ENCODE measurements around the gene SCN10A.

The SCN10A gene

DNA sequence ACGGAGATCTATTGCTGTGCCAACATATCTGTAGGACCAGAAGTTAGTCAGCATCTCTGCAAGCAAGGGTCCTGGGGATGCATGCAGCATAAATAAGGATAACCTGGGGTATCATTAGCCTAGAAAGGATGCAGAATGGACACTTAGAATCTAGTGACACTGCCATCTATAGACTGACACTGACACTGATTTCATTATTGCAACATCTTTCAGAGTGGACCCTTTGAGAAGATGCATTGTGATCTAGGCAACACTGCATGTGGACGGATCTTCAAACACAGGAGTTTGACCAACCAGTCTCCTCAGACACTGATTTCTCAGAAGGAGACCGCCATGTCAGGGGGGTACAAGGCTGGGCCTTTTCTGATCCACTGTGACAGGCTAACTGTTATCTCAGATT, 52.4 kb downstream of the SCN10A start:
- DNase-seq = no peak

DNA sequence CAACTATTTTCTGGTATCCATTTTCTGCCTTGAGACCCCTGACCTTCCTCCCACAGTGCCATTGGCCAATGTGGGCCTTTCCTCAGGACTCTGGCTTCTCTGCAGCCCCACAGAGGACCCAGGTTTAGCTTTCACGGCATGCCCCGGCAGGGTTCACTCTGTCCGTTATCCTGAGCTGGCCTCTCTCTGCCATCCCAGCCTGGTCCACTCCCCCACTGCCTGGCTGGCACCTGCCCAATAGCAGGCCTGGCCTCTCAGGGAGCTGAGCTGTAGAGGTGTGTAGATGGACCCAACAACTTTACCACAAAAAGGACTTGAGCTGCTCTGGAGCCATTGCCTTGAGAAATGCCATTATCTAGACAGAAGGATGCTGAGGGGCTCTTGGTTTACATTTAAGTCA, 57.5 kb downstream of the SCN10A start:
- no peak for DNase-seq

DNA sequence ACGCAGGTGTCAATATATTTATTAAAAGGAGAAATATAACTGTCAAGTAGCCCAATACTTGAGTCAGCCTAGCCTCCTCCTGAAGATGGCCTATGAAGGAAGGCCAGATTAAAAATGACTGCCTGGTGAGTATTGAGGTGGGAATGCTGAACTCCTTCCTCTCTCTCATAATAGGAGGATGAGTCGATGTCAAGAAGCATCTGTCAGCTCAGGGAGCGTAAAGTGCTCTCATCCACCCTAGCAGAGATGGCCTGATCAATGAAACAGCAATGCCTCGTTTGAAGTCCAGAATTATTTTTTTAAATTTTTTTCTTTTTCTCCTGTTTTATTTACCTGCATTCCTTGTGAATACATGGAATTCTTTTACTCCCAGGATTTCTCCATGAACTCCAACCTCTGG, 58.3 kb downstream of the SCN10A start:
- no peak for DNase-seq

- no peak for DNase-seq
These were observed 59.1 kb downstream of the SCN10A start for GRCh38 chr3:38756892-38757291.

DNA sequence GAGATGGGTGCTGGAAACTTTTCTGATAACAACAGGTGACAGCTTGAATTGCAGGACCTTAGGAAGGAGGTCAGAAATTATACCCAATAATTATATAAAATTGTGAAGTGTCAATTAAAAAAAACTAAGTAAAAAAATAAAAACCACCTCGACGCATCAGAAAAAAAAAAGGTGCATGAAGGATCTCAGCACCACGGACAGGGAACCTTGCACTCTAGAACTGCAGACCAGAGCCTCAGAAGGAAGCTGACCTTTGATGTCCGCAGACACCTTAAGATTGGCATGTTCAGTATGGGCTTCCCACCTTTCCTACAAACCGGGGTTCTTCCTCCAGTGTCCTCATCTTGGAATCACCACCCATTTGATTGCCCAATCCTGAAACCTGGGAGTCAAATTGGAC, 60.9 kb downstream of the SCN10A start:
- DNase-seq = no peak

DNA sequence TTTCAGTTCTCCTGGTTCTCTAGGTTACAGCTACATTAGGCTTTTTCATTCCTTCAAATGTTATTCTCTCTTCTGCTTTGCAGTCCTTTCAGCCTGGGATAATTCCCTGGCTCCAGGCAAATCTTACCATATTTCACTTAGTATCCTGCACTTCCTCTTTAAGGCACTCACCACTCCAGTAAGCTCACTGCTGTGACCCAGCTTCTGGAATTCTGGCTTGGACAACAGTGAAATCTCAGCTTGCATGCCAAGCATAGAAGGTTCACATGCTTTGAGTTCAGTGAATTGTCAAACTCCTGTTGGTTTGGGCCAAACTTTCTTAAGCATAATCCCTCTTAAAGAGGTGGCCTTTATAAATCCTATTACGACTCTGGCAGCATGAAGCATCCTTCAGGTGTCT, 69.4 kb downstream of the SCN10A start:
- no peak for DNase-seq

GRCh38 chr3:38743043-38743442, 73.0 kb downstream of the SCN10A start:
- DNase-seq = no peak

DNA sequence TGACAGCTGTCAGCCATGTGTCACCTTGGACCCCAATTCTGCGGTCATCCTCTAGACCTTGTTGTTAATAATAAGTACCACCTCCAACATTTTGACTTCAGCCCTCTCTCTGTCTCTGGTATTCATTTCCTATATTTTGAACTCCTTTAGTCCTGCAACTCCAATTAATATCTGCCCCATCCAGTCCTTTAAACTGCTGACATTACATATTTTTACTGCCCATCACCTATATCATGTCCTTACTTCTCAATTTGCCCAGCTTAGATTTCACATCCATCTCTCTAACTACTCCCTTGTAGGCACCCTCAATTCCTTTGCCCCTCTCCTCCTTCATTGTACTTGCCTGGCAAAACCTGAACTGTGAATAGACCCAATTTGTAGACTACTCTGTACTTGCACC, 73.5 kb downstream of the SCN10A start:
- DNase-seq = no peak

GRCh38 chr3:38740537-38740936, 75.5 kb downstream of the SCN10A start:
- no peak for DNase-seq

DNA sequence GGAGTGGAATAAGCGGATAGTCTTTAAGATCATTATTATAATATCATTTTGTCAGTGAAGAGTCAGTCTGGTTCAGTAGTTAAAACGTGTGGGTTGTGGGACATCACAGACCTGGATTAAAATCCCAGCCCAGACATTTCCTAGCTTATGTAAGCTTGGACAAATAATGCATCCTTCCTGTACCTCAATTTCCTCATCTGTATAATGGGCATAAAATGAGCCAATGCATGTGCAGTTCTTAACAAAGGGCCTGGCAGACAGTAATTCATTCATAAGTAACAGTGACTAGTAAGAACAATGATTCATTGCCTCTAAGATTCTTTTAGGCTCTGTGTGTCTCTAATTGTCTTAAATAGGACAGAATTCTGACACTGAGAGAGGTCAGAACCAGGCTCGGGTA, 76.1 kb downstream of the SCN10A start:
- DNase-seq = no peak

- DNase-seq = no peak
These were observed 76.7 kb downstream of the SCN10A start for GRCh38 chr3:38739396-38739689.

DNA sequence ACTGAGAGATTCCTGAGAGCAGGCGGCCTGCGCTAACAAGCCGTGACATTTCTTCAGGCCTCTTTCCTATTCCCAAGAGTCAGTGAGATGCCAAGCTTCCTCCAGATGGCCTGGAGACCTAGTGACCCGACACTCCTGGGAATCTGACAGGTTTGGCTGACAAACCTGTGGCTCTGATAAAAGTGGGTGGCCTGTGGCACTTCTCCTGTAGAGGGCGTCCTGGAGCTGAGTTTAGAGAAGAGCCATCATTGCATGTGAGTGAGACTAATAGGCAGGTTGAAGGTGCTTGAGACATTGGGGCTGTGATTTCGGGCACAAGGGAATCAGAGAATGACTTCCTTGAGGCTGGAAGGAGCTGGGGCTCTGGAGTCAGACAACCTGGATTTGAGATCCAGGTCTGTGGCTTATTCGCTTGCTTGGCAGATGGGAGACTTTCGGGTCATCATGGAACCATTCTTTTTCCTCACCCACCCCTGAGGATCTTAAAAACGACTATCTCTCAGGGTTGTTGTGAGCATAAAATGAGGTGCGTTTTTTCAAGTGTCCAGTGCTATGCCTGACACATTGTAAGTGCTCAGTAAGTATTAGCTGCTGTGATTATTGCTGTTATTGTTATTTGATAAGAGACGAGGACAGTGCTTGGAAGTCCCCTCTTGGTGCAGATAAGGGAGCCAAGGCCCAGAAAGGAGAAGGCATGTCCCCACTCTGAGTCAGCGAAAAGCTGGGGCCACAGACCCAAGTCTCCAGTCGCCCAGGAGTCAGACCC, 77.2 kb downstream of the SCN10A start:
- DNase-seq = no peak

- no peak for DNase-seq
These were observed 84.5 kb downstream of the SCN10A start for GRCh38 chr3:38731522-38731921.

- no peak for DNase-seq
These were observed 85.7 kb downstream of the SCN10A start for GRCh38 chr3:38730281-38730680.

DNA sequence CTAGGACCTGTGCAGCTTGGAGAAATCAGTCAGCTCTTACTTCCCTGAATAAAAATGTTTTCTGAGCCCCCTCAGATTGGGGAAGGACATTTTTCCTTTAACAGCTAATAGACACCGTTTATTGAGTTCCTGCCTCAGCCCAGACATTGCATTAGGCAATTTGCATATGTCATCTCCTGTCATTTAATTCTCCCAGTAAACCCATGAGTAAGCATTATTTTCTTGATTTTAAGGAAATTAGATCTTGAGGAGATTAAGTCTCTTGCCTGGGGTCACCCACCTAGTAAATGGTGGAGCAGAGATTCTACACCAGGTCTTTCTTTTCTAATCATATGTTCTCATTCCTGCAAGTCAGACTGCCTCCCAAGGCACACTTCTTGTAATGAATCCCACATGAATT, 88.0 kb downstream of the SCN10A start:
- DNase-seq = no peak

DNA sequence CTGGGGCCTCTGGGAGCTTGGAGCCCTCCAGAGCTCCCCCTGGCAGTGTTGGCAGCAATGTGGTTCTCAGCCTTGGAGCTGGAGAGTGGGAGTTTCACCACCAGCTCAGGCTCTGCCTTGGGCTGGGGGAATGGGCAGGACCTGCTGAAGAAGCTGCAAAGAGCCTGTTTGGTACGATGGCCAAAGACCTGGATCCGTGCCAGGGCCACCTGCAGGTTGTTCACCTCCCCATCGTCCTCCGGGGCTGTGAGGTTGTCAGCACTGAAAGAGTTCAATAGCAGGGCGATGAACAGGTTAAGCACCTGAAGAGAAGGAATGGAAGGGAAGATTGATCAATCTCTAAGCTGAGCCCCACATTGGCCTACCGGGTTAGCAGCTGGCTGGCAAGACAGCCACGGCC, 89.3 kb downstream of the SCN10A start:
- no peak for DNase-seq

DNA sequence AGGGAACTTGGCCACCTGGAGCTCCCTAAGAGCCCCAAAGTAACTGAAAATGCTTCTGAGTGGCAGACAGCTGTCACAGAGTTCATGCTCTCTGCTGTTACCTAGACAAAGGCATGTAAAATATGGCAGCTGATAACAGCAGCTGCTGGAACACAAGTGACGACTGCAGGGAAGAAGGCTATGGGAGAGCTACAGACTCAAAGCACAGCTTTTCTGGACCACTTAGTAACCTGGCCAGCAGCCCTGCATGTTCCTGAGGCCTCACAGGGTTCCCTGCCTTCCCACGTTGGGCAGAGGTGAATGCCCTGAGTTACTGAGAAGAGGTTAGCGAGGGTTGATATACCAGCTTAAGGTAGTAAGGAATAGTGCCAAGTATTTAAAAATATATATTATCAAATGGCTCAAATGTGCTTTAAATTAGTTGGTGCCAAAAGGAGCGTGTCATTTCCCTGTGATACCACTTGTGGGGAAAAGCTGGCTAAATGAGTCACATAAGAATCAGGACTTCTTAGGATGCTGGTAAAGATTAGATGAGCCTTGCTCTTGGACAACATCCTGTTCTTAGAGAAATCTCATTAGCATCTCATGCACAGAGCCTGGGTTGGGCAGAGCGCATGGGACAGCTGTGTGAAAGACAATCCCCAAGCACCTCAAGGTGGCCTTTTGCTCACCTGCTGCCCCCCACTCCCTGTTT, 90.1 kb downstream of the SCN10A start:
- DNase-seq = no peak

DNA sequence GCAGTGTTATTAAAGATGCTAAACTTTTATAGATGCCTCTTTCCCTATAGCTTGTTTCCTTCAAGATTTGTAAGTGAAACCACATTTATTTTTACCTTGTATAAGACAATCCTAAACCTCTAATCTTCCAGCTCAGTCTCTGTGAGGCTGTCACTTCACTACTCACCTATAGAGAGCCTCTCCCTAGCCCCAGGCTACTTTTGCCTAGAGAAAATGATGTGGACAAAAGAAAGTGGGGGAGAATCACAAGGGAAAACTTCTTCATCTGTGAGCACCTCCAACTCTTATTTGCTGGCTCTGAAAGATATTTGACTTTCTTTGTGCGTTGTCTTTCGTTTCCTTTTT, 91.7 kb downstream of the SCN10A start:
- DNase-seq = no peak

DNA sequence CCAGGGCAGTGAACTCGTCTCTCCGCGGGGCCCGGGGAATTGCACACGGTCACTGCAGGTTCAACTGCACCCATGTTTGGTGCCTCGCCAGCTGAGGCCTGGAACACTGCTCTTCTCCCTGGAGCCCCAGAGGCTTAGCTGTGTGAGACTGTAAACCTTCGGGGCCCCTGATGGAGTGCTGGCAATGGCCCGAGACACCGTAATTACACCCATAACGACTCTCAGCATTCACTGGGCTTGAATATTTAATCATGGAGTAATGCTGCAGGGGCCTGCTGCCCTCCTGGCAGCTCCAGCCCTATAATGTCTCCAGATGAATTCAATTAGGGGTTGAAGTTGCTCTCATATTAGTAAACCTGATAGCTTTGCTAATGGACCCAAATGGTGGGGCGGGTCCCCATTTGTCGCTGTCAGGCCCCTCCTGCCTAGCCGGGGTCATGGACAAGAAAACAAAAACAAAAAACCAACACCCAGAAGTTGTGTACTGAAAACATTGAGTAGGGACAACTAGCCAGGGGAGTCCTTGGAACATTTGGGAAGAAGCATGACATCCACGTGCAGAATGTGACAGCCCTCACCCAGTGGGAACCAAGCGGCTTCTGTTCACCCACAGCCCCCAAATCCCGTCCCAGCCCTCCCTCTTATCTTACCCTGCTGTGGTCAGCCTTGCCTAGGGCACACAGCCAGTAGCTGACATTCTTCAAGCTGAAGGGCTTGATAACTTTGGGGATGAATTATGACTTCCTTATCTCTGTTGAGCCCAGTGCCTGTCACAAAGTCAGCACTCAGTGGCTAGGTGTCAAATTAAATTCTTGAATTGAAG, 92.2 kb downstream of the SCN10A start:
- DNase-seq = no peak

DNA sequence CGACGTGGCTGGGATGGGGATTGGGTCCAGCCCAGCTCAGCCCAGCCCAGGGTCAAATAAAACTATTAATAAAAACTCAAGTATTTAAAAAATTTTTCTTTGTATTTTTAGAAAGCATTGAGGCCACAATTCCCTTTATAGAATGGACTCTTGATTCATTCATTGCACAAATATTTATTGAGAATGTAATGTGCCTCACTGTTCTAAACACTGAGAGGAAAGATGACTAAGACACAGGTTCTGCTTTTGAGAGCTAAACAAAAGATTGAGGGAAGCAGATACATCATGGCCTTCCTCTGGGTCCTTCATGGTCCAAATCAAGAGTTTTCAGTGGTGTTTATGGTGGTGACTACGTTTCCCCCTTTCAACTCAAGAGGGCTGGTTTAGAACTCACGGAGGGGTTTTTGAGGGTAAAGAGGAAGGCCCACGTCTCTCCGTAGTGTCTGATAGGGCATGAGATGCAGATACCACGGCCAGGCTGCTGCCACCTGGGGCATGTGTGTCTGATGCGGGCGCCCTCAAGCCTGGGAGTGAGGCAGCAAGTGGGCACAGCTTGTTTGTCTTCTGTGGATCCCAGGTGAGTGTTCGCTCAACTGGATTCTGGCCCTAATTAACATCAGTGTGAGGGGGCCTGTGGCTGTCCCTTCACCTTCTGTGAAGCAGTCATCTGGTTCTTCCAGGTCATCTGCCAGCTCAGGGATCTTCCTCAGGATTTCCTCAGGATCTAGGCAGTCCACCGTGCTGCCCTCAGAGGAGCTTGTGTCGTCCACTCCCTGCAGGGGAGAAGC, 93.0 kb downstream of the SCN10A start:
- no peak for DNase-seq

DNA sequence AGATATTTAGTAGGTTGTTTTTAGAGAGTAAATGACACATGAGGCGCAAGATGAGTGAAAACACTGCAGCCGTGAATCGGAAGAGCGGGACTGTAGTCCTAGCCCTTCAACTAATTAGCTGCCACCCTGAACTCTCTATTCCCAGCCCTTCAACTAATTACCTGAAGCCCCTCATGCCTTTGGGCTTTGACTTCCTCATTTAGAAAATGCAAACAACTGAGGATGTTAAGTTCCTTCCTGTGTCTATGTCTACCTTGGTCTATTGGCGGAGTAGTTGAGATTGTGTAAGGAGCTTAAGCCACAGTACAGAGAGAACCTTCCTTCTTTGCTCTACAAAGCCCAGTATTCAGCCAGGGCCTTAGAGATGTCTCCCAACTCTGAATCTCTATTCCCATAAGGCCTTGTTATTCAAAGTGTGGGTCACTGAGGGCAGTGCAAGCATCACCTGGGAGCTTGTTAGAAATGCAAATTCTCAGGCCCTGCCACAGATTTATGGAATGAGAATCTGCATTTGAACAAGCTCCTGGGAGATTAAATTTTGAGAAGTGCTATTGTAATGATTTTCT, 94.7 kb downstream of the SCN10A start:
- DNase-seq = no peak

DNA sequence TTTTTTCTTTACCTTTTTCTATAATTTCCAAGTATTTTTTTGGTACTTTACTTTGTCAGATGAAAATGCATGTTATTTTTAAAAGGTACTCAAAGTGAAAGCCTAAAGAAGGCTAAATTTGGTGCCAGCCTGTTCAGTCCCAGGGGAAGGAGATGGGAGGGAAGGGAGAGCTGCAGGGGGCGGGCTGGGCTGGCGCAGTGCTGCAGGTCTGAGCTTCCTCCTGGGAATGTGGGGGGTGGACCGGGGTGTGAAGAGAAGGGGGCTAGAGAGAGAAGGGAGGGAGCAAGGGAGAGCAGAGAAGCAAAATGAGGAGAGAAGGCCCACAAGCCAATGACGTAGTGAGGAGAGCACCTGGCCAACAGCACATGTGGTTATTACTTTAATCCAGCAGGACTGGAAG, 95.6 kb downstream of the SCN10A start:
- DNase-seq = no peak

Measured in NCI-H1417 treated with DMSO at 0.1 percent for 48 hours (cell line).